22Rv1 (cell line): ENCODE data around the gene PCSK6.

Experiments used
- H3K27ac ChIP-seq: fragments of 450-650 bp; 2 replicates; pipeline ENCODE4 v1.5.1; 2017
- ZFX ChIP-seq: fragments of 450-650 bp; IDR thresholded peaks from 2 replicates; pipeline ENCODE4 v1.6.1; 2017; ENCODE audit warnings: antibody characterized with exemption, borderline replicate concordance
- TF ChIP-seq, protein P1 (sequence below): fragments of 450-650 bp; IDR thresholded peaks from 2 replicates; pipeline ENCODE4 v1.5.1; 2017; ENCODE audit warnings: mild to moderate bottlenecking

The PCSK6 gene

DNA sequence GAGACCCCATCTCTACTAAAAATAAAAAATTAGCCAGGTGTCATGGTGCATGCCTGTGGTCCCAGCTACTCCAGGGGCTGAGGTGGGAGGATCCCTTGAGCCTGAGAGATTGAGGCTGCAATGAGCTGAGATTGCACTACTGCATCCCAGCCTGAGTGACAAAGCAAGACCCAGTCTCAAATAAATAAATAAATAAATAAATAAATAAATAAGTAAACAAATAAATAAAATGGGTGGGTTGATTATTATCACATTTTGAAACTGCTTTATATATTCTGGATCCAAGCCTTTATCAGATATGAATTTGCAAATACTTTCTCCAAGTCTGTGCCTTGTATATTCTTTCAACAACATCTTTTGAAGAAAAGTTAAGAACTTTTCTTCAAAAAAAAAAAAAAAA lies 22.2 kb upstream of the PCSK6 start:
- no peak overlapping the region for H3K27ac ChIP-seq
- TF ChIP-seq ZFX: no peak
- TF ChIP-seq, protein P1, sequence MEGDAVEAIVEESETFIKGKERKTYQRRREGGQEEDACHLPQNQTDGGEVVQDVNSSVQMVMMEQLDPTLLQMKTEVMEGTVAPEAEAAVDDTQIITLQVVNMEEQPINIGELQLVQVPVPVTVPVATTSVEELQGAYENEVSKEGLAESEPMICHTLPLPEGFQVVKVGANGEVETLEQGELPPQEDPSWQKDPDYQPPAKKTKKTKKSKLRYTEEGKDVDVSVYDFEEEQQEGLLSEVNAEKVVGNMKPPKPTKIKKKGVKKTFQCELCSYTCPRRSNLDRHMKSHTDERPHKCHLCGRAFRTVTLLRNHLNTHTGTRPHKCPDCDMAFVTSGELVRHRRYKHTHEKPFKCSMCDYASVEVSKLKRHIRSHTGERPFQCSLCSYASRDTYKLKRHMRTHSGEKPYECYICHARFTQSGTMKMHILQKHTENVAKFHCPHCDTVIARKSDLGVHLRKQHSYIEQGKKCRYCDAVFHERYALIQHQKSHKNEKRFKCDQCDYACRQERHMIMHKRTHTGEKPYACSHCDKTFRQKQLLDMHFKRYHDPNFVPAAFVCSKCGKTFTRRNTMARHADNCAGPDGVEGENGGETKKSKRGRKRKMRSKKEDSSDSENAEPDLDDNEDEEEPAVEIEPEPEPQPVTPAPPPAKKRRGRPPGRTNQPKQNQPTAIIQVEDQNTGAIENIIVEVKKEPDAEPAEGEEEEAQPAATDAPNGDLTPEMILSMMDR: no peak

DNA sequence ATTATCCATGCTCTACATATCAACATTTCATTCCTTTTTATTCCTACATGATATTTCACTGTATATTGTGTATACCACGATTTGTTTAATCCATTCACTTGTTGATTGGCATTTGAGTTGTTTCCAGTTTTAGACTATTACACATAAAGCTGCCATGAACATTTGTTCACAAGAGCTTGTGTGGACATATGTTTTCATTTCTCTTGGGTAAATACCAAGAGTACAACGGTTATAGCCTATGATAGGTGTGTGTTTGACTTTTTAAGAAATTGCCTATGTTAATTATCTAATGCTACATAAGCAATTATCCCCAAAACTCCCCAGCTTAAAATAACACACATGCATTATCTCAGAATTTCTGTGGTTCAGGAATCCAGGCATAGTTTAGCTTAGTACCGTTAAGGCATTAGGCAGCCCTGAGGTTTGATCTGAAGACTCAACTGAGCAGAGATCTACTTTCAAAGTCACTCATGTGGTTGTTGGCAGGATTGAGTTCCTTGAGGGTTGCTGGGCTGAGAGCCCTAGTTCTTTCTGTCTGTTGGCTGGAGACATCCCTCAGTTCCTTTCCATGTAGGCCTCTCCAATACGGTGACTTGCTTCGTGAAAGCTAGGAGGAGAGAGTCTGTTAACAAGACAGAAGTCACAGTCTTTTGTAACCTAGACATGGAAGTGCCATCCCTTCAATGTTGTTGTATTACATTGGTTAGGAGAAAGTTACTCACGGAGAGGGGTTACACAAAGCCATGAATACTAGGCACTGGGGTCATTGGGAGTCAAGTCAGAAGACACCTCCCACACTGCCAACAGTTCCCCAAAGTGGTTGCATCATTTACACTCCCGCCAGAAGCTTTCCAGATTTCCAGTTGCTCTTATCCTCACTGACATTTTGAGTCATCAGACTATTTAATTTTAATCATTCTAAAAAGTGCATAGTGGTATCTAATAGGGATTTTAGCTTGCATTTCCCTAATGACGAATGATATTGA lies 21.0 kb upstream of the PCSK6 start:
- H3K27ac ChIP-seq: no peak overlapping the region
- no peak for TF ChIP-seq ZFX
- TF ChIP-seq, protein P1: no peak

DNA sequence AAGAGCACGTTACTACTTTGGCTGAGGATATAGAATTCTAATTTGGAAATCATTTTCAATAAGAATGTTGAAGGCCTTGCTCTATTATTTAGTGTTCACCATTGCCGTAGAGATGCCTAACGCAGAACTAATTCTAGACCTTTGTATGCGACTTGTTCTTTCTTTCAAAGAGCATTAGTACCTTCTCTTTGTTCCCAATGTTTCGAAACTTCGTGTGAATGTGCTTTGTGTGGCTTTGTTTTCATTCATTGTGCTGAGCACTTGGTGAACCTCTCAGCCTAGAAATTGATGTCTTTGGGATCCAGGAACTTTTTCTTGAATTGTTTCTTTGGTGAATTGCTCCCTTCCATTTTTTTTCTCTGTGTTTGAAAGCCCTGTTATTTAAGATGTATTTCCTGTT lies 19.8 kb upstream of the PCSK6 start:
- H3K27ac ChIP-seq: no peak overlapping the region
- TF ChIP-seq ZFX: no peak
- TF ChIP-seq, protein P1: no peak

DNA sequence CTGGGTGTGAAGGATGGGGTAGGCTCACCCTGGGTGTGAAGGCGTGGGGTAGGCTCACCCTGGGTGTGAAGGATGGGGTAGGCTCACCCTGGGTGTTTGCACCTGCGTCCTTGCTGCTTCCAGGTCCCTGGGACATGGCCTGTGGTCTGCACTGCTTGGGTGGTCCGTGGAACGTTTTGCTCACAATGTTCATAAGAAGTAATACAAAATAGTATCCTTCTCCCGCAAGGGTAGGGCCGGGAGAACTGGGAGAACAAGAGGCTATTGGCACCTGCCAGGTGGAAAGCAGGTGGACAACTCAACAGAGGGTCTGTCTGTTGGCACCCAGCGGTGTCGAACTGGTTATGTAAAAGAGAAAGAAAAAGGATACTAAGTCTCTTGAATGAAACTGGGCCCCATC lies 17.0 kb upstream of the PCSK6 start:
- TF ChIP-seq, protein P1: no peak
- TF ChIP-seq ZFX: no peak
- H3K27ac ChIP-seq: no peak overlapping the region

DNA sequence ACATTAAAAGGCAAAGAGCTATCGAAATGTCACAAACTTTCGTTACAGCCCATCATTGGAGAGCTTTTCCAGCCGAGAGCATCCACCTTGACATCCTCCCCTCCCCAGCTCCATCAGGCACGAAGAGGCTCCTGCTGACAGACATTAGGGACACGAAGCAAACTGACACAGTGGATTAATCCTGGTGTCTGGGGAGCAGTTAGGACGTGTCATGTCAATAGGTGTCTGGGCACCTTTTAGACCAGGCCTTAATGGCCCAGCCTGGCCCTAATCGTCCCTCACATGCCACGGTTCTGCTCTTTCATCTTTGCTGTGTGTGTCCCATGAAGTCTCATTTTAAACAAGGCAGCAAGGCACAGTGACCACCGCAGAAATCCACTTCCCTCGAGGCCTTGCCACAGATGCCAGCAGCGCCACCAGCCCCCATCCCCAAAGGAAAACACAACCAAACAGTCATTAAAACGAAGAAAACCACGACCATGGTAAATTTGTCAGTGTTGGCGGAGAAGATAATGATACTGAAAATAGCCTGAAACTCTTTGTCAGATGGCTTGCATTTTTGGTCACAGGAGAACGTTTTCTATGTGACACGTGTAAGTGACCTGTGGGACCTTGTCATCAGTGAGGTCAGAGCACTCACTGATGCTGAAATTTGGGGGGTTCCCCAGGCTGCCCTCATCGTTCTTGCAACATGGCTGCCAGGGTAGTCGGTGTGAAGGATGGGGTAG lies 16.3 kb upstream of the PCSK6 start:
- H3K27ac ChIP-seq: no peak overlapping the region
- no peak for TF ChIP-seq ZFX
- TF ChIP-seq, protein P1: no peak

DNA sequence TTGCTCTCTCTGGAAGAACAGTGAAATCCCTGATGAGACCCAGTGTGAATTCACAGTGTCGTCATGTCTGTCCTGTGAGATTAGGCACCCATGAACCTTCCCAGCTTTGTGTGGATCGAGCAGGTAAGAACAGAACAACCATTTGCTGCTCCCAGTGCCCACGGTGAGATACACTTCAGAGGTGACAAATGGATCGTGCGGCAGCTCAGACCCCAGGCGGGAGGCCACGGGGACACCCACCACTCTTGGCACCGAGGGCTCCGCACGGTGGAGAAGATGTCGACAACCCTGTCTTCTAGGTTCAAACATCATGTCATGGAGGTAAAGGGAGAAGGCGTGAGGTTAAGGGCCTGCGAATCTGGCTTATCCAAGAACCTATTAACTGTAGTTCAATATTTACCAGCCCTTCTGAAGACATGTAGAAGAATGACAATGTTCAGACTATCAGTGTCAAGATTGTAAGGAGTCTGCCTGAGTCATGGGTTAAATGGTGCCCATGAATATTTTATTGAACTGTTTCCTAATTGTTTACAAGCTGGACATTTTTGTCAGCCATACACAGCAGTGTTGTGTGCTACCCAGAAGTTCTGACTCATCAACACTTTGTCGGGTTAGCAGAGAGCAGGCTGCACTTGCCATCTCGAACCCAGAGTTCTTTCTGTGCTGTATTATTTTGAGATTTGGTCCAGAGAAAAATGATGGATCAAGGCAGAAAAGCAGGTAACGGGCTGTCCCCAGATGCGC lies 15.5 kb upstream of the PCSK6 start:
- TF ChIP-seq, protein P1: no peak
- TF ChIP-seq ZFX: no peak
- H3K27ac ChIP-seq: no peak overlapping the region
